ENCODE measurements around the gene CA12. TPM values are rescaled to one million over a fixed set of nuclear protein-coding genes. Genes with fewer than 3 reads are reported as not detected.
"Not testable (repeated sequence)": the region's sequence is repeated elsewhere in the genome, so short reads cannot be mapped to it uniquely, and the experiment has no call there.

Gene CA12
- 24.2 and 27.4 TPM in 2 replicates for total RNA-seq (2014; rRNA removed; shearing (Covaris generic))

- no peak for DNase-seq (ENCODE audit: low spot score)
Measured at GRCh38 chr15:63381301-63382204, at the start of gene CA12. CA12 (minus strand) TSS chr15:63381846; CDS start chr15:63381720, 126 bp downstream.

DNA sequence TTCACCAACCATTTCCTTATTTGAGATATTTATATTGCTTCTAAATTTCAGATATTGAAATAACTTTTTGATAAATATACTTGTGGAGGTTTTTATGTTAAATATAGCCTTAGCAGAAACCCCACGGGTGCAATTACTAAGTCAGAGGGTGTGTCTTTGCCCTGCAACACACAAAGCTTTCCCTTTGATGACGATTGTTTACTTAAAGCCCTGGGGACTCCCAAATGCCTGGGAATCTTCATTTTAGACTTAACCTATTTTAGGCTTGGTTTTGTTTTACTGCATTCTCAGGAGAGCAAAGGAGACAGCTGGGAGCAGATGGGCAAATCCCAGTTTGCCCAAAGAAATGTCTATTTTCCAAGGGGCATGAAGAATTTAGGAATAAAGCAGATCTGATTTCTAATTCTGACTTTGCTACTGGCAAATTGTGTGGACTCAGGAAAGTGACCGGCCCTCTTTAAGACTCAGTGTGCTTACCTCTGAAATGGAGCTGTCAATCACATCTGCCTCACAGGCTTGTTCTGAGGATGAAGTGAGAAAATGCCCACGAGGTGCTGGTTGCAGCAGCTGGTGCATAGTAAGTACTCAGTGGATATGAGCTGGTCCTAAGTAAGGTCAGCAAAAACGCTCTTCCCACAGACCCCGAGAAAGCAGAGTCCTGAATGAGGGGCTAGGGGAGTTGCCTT lies 49.3 kb upstream of the CA12 start:
- DNase-seq (ENCODE audit: low spot score) = no peak

DNA sequence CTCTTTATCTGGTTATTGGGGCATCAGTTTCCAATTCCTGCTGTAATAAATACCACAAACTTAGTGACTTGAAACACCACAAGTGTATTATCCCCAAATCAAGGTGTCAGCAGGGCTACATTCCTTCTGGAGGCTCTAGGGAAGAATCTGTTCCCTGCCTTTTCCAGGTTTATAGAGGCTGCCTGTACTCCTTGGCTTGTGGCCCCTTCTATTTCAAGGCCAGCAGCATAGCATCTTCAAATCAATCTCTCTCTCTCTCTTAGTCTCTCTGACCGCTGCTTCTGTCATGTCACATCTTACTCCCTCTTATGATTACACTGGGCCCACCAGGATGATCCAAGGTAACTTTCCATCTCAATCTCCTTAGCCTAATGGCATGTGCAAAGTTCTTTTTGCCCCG lies 44.9 kb upstream of the CA12 start:
- no peak for DNase-seq (ENCODE audit: low spot score)

DNA sequence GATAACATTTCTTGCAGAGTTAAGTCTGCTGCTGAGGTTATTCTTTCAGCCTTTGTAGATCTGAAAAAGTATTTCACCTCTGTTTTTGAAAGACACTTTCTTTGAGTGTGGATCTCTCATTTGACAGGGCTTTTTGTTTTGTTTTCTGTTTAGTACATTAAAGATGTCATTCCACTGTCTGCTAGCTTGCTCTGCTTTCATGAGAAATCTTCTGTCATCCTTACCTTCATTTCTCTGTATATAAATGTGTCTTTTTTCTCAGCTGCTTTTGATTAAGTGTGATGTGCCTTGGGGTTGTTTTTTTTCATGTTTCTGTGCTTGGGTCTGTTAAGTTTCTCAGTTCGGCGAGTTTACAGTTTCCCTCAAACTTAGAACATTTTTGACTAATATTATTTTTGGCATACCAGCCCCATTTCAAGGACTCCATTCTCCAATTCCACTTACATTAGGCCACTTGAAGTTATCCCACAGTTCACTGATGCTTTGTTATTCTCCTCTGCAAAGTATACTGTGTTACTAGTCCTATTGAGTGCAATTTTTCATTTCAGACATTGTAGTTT lies 43.9 kb upstream of the CA12 start:
- no peak for DNase-seq (ENCODE audit: low spot score)

DNA sequence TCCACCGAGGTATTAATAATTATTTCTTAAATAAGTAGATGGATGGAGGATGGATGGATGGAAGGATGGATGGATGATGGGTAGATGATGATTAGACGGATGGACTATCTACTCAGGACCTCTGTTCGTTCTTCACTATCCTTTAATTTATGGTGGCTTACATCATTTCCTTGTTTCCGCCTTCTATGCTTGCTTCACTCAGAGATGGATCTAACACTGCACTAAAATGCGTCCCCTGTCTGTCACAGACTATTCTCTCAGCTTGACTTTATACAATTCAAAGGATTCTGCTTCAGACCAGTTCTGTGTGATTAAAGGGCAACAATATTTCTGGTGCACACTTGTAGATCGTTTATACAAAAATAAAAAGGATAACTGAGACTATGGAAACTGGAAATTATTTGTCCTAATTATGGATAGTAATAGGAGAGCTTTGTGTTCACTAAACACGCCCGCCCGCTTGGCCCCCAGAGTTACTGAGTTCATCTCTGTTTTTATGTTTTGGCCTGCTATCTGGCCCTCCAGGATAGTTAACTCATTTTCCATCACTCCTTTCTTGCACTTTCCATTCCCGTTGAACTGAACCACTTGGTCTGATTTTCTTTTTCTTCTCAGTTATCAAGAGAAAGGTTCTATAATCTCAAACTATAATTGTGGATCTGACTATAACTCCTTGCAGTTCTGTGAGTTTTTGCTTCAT lies 41.4 kb upstream of the CA12 start:
- no peak for DNase-seq (ENCODE audit: low spot score)

- DNase-seq (ENCODE audit: low spot score) = no peak
Measured at GRCh38 chr15:63421433-63421832, 39.8 kb upstream of the CA12 start.

GRCh38 chr15:63420333-63420747 lies 38.7 kb upstream of the CA12 start:
- DNase-seq (ENCODE audit: low spot score) = no peak

GRCh38 chr15:63418811-63419210 lies 37.2 kb upstream of the CA12 start:
- no peak for DNase-seq (ENCODE audit: low spot score)

DNA sequence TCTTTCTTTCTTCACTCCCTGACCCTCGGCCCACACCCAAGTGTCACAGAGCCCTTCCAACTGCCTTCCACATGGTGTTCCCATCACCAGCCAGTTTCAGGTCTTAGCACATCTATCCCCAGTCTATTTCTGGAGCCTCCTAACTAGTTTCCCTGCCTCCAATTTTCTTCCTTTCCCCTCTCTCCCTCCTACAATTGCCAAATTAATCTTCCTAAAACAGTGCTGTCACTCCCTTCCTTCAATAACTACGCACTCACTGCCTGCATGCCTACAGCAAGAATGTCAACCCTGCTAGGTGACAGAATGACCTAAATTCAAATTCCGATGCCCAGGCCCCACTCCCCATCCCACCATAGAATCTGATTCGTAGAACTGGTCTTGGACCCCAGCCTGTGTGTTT lies 36.1 kb upstream of the CA12 start:
- DNase-seq (ENCODE audit: low spot score) = no peak

DNA sequence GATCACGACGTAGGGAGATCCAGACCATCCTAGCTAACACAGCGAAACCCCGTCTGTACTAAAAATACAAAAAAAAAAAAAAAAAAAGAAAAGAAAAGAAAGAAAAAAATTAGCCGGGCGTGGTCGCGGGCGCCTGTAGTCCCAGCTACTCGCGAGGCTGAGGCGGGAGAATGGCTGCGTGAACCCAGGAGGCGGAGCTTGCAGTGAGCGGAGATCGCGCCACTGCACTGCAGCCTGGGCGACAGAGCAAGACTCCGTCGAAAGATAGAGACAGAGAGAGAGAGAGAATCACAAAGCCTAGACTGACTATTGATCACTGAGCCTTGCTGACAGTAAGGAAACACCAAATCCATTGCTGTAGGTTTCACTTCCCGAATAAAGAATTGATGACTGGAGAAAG lies 35.6 kb upstream of the CA12 start:
- DNase-seq (ENCODE audit: low spot score) = not testable (repeated sequence)

GRCh38 chr15:63414474-63415120 lies 33.0 kb upstream of the CA12 start:
- no peak for DNase-seq (ENCODE audit: low spot score)

GRCh38 chr15:63412551-63412950 lies 30.9 kb upstream of the CA12 start:
- DNase-seq (ENCODE audit: low spot score) = no peak

DNA sequence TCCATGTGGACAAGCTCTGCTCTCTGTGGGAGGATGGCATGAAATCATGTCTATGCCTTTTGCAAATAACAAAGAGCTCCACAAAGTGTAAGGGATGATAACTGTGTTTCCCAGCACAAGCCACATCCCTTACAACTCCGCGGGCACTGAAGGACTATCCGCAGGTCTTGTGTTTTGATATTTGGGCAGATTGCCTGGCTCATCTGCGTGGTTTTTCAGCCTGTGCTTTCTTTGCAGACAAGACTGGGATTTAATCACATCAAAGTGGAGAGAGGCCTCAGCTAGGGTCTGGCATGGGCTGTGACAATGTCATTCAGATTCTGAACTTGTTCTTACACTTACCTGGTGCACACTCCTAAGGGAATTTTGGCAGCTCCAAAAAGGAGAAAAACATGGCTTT lies 30.2 kb upstream of the CA12 start:
- DNase-seq (ENCODE audit: low spot score) = no peak

- no peak for DNase-seq (ENCODE audit: low spot score)
Measured at GRCh38 chr15:63409179-63409578, 27.5 kb upstream of the CA12 start.

GRCh38 chr15:63408524-63408923 lies 26.9 kb upstream of the CA12 start:
- no peak for DNase-seq (ENCODE audit: low spot score)

DNA sequence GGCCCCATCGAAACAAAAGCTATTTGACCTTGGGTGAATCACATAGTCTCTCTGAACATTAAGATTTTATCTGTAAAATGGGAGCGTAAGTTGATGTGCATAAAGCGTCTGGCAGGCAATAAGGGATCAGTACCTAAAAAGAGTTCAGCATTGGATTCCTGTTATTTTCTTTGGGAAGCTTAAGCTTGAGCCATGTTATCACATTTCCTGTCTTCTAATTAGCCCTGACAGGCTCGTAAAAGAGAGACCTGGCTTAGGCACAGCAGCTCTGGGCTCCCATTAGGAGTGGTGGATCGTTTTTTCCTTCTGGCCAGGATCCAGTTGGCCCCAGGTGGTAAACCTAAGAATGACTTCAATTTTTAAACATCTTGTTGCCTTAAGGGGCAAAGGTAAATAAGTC lies 26.0 kb upstream of the CA12 start:
- peak; percentile 22 for DNase-seq (ENCODE audit: low spot score)

DNA sequence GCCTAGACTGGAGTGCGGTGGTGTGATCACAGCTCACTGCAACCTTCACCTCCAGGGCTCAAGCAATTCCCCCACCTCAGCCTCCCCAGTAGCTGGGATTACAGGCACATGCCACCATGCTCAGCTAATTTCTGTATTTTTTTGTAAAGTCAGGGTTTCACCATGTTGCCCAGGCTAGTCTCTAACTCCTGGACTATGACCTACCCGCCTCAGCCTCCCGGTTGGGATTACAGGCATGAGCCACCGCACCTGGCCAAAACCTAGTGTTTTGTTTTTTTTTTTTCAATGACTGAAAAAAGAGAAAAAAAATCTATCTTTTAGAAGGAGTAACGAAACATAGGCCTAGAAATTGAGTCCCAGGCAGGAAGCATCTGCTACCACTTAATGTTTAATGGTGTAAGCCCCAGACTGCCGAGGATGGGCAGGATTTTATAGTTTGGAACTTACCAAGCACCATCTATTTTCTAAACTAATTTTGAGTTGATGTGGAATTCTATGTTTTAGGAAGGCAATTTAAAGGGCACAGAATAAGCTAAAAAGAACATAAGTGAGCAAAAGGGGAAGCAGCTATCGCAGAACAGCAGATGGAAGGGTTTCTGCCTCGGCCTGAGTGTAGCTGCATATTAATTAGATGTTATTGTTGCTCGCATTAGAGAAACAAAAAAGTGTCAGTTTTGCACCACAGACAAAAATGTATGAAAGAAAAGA lies 24.2 kb upstream of the CA12 start:
- DNase-seq (ENCODE audit: low spot score) = no peak

- peak; percentile 25 for DNase-seq (ENCODE audit: low spot score)
Measured at GRCh38 chr15:63405159-63405558, 23.5 kb upstream of the CA12 start.

GRCh38 chr15:63403254-63403945 lies 21.8 kb upstream of the CA12 start:
- no peak for DNase-seq (ENCODE audit: low spot score)

DNA sequence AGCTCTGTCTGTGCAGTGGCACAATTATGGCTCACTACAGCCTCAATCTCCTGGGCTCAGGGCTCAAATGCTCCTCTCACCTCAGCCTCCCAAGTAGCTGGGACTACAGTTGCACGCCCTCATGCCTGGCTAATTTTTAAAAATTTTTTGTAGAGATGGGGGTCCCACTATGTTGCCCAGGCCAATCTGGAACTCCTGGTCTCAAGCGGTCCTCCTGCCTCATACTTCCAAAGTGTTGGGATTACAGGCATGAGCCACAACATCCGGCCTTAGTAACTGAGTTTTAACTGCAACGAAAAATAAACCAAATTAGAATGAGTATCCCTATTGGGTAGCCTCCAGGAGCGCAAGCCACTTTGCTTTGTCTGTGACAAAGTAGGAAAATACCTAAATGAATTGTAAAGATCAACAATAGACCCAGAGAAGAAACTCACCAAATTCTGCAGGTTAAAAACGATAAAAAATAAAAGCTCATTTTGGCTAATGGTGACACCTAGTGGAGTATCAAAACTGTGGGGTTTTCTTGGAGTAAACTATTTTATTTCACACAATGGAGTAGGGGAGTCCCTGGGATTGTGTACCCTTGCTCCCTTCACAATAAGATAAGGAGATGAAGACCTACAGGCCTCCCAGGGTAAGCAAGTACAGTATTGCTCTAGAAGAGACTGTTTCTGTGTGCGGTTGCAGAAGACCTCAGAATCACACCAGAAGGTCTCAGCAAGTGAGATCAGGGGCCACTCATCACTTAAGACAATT lies 21.0 kb upstream of the CA12 start:
- peak; percentile 38 for DNase-seq (ENCODE audit: low spot score)

All from H4 (cell line).